ENCODE measurements around the gene GGTLC2. TPM values are rescaled to one million over a fixed set of nuclear protein-coding genes. Genes with fewer than 3 reads are reported as not detected.

GGTLC2 gene
- polyA plus RNA-seq, 1 donor from 2014 or later = not detected

GRCh38 chr22:22682807-22683667, 38.6 kb downstream of the GGTLC2 start:
- Histone ChIP-seq H3K4me3 (ENCODE audit: low read length) (no peak overlapping the region), H3K79me2 (replicated peaks; ENCODE audit: insufficient read depth, low read length) (no peaks in the 10 kb centered on the region), H4K20me1 (ENCODE audit: insufficient read depth) (no peaks in the 10 kb centered on the region), H3K27ac (ENCODE audit: low read length) (no peak overlapping the region), H3K36me3 (ENCODE audit: insufficient read depth, low read length) (no peaks in the 10 kb centered on the region), H3K27me3 (ENCODE audit: insufficient read depth, low read depth, low read length) (no peaks in the 10 kb centered on the region), H3K4me2 (ENCODE audit: low read length) (no peak overlapping the region), H2AFZ (ENCODE audit: low read depth, low read length) (no peak overlapping the region), H3K9me2 (ENCODE audit: insufficient read depth, low read length) (no peaks in the 10 kb centered on the region), H3K9ac (ENCODE audit: low read length) (no peak overlapping the region), H3F3A (ENCODE audit: insufficient read depth, low read length, poor library complexity, severe bottlenecking) (no peaks in the 10 kb centered on the region), H3K9me3 (ENCODE audit: low read length) (no peaks in the 10 kb centered on the region)
- no peak for TF ChIP-seq TAF1 (IDR thresholded peaks at IDR 0.05; ENCODE audit: low read depth)
- no peak for TF ChIP-seq SMC3 (conservative IDR thresholded peaks at IDR 0.05; ENCODE audit: poor library complexity)
- TF ChIP-seq REST (IDR thresholded peaks at IDR 0.05; ENCODE audit: borderline replicate concordance) = no peak
- TF ChIP-seq MXI1 (conservative IDR thresholded peaks at IDR 0.05; ENCODE audit: poor library complexity, severe bottlenecking) = no peak
- TF ChIP-seq EP300 (conservative IDR thresholded peaks at IDR 0.05; ENCODE audit: poor library complexity, severe bottlenecking) = no peak

GRCh38 chr22:22683668-22684361, 39.4 kb downstream of the GGTLC2 start:
- Histone ChIP-seq H3K36me3 (ENCODE audit: insufficient read depth, low read length) (no peaks in the 10 kb centered on the region), H3K9me2 (ENCODE audit: insufficient read depth, low read length) (no peaks in the 10 kb centered on the region), H3K4me3 (ENCODE audit: low read length) (no peak overlapping the region), H4K20me1 (ENCODE audit: insufficient read depth) (no peaks in the 10 kb centered on the region), H3K9me3 (ENCODE audit: low read length) (no peaks in the 10 kb centered on the region), H3K27me3 (ENCODE audit: insufficient read depth, low read depth, low read length) (no peaks in the 10 kb centered on the region), H3K4me2 (ENCODE audit: low read length) (no peak overlapping the region), H3F3A (ENCODE audit: insufficient read depth, low read length, poor library complexity, severe bottlenecking) (no peaks in the 10 kb centered on the region), H3K9ac (ENCODE audit: low read length) (no peak overlapping the region), H2AFZ (ENCODE audit: low read depth, low read length) (no peak overlapping the region), H3K27ac (ENCODE audit: low read length) (no peak overlapping the region), H3K79me2 (replicated peaks; ENCODE audit: insufficient read depth, low read length) (no peaks in the 10 kb centered on the region)
- TF ChIP-seq SMC3 (conservative IDR thresholded peaks at IDR 0.05; ENCODE audit: poor library complexity) (no peak), POLR2AphosphoS5 (IDR thresholded peaks at IDR 0.05) (no peak), REST (IDR thresholded peaks at IDR 0.05; ENCODE audit: borderline replicate concordance) (no peak), CTCF (IDR thresholded peaks at IDR 0.05; ENCODE audit: poor library complexity, severe bottlenecking) (no peak), TAF1 (IDR thresholded peaks at IDR 0.05; ENCODE audit: low read depth) (no peak), EP300 (conservative IDR thresholded peaks at IDR 0.05; ENCODE audit: poor library complexity, severe bottlenecking) (no peak), RAD21 (conservative IDR thresholded peaks at IDR 0.05) (no peak), EZH2 (IDR thresholded peaks at IDR 0.05; ENCODE audit: borderline replicate concordance, insufficient read depth, low read length, poor library complexity, severe bottlenecking) (no peak), MXI1 (conservative IDR thresholded peaks at IDR 0.05; ENCODE audit: poor library complexity, severe bottlenecking) (no peak)

Data from neural cell (in vitro differentiated cells).